UCSD-AML1 (cell line): ENCODE measurements around the gene MAP3K9.
"Not testable (repeated sequence)": the region's sequence is repeated elsewhere in the genome, so short reads cannot be mapped to it uniquely, and the experiment has no call there.

Experiments used
- DNase-seq: peaks from one replicate; lab custom pipeline; 2025; ENCODE audit not compliant: unreplicated experiment; lab: John Stamatoyannopoulos, UW

The MAP3K9 gene

GRCh38 chr14:70726651-70727375, 82.5 kb downstream of the MAP3K9 start:
- DNase-seq, result no peak

- no peak for DNase-seq
Observed at GRCh38 chr14:70724944-70725343, 84.4 kb downstream of the MAP3K9 start.

- DNase-seq, result no peak
Observed at GRCh38 chr14:70724110-70724509, 85.2 kb downstream of the MAP3K9 start.

DNA sequence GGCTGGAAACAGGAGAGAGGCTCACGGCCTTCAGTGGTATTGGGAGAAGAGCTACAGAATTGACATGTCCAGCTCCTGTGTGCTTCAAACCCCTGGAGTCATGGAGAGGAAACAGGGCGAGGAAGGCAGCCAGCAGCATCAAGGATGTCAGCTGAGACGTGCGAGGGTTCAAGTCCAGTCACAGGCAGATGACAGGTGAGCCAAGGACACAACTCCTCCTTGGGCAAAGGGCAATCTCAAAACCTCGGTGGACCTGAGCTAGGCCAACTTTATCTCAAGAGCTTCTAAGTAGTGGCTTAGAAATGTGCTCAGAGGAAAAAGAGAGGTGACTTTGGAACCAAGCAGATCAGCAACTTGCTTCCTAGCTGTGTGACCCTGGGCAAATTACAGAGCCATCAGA, 86.0 kb downstream of the MAP3K9 start:
- no peak for DNase-seq

GRCh38 chr14:70722418-70722817, 86.9 kb downstream of the MAP3K9 start:
- DNase-seq, result no peak

DNA sequence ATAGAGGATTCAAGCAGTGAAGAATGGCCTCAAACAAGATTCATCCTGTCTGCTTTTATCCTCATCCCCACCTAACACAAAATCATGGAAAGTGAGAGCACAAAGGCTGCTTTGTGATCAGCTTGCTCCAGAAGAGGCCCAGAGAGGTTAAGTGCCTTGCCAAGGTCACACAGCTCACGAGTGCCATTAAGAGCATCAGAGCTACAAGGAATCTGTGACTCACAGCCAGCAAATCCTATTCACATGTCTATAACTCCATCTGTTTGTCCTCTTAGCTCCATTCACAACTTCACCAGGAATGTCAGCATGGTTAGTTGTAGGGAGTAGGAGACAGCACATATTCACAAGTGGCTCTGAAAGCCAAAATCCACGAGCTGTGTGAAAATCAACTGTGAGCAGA, 87.8 kb downstream of the MAP3K9 start:
- no peak for DNase-seq

DNA sequence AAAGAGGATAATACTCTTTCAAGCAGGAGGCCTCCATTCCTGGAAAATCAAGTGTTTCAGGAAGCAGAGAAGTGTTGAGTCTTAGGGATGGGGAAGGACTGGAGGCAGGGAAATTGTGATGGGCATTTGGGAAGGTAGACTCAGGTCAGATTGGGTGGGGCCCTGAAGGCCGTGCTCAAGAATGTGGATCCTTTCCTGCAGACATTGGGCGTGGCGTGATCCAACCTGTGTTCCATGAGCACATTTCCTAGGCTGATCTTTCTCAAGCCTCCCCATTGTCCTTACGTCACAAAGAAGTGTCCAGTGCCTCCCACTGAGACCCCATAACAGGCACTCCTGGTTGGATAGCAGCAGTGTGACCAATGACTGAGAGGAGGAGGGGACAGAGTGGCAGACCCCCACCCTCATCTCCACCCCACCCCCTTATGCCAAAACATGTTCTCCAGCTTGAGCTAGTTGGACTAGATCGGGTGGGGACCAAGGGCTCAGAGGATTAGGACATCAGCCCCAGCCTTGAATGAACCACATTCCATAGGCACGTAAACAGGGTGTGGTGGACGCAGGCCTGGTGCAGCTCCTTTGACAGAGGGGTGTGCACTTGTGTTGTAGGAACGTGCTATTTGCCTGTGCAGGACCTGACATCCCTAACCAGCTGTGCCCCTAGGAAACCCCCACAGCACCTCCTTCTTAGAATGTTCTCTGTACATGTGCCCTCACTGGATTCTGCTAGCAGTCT, 90.8 kb downstream of the MAP3K9 start:
- no peak for DNase-seq

- DNase-seq, result no peak
Observed at GRCh38 chr14:70716958-70717357, 92.4 kb downstream of the MAP3K9 start.

GRCh38 chr14:70716483-70716882, 92.8 kb downstream of the MAP3K9 start:
- no peak for DNase-seq

DNA sequence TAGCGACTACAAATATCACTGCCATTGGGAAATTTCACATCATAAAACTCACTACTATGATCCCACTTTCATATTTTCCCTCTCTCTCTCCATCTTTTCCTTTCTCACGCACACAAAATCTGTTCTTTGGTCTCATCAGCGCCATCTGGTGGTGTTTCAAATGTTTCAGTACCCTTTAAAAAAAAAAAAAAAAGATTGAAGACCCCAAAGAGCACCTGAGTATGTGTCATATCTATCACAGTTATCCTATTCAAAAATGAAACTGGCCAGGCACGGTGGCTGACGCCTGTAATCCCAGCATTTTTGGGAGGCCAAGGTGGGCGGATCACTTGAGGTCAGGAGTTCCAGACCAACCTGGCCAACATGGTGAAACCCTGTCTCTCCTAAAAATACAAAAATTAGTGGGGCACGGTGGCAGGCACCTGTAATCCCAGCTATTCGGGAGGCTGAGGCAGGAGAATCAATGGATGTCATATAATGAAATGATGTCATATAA, 95.2 kb downstream of the MAP3K9 start:
- no peak for DNase-seq

DNA sequence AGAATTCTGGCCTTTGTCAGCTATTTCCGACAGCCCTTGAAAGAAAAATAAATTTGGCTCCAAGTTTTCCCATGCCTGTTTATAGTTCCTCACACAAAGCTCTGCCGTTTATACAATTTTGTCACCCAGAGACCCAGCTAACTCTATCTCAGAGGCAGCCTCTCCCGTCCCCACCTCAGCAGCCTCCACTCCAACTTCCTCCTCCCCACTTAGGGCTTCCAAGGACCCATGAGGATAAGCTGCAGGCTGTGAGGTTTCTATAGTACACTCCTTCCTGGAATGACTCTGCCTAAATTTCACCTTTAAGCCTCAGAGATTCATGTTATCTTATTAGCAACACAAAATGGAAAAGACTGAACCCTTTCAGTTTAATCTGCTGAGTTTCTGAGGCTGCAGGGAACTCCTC, 95.8 kb downstream of the MAP3K9 start:
- no peak for DNase-seq

DNA sequence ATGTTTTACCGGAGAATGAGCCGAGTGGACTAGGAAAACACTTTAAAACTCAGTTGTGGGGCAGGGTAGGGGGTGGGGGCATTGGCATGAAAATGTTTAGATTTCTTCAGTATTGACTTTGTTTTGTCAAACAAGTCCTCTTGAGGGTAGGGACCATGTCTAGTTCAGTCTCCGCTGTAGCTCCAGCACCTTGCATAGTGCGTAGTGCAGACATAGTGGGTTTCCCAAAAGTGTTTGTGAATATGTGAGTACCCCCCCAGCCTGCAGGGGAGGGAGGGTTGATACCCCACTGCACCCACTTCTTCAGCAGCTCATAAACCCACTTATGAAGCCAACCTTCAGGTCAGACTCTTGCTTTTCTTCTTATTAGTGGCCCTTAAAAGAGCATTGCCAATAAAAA, 96.2 kb downstream of the MAP3K9 start:
- no peak for DNase-seq

DNA sequence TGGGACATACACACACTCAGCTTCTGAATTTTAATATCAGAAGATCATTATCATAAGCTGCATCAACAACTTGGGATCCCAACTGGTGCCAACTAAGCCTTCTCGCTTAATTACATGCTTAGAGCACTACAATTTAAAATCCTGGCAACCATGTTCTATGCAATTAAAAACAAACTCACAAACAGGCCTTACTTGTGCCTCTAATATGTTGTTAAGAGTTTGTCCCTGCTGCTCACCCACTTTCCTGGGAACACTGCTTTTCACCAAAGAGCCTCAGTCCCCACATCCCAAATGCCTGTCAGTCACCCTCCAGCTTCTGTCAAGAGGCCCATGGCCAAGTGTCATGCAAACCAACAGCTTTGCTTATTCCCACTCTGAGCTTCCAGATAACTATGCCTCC, 97.9 kb downstream of the MAP3K9 start:
- no peak for DNase-seq

GRCh38 chr14:70709726-70710382, 99.5 kb downstream of the MAP3K9 start:
- no peak for DNase-seq

DNA sequence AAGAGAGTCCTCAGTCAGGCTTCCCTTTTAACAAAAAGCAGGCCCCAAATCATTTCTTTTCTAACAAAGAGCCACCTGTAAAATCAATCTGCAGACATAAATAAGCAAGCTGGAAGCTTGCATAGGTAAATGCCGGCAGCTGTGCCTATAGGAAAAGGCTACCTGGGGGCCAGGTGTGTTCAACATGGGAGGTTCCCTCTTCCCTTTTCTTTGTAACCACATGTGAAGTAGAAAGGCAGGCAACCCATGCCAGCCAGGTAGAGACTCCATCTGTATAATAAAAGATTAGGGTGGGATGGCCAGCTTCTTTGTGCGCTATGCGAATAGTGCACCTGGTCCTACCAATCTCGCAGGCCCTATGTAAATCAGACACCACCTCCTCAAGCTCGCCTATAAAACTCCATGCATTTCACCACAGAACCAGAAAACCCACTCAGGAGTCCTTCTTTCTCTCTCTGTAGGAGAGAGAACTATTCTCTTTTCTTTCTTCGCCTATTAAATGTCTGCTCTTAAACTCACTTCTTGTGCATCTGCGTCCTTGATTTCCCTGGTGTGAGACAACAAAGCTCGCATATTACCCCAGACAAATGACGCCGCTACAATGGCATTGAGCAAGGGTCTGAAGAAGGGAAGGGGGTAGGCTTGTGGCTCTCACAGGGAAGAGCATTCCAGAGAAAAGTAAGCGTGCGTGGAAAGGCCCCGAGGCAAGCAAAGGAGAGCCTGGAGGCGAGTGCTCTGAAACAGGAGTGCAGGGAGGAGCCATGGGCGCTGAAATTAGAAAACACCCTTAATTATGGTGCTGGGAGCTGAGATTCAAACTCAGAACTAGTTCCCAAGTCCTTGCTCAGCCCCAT, 100.4 kb downstream of the MAP3K9 start:
- no peak for DNase-seq

DNA sequence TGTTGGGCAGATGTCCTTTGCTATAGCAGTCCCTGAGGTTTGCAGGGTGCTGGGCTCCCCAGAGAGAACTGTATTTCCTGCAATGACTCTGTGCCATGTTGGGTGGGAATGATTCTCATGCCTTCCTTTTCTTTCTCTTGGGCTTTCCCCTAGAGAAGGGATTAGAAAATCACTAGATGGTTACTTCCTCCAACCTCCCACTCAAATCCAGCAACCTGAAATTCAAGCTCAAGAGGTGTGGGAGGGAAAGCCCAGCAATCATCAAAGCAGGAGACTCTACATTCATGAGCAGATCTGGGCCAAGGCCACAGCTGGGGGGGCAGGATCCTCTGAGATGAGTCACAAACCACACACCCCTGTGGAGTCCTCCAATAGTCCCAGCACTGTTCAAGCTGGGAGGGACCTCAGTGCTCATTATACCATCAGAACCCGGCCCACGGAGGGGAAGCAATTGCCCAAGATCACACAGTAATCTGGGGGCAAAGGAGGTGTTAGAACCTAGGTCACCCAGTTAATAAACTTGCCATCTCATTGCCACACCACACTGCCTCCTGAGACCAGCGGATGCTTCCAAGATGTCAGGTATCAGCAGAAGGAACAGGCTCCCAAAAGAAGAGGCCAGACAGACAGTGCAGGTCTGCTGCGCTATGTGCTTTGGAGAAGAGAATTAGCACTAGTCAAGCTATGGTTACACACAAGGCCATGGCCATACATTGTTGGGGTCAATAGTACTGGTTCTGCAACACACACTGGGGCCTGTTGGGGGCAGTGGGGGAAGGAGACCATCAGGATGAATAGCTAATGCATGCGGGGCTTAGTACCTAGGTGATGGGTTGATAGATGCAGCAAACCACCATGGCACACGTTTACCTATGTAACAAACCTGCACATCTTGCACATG, 101.9 kb downstream of the MAP3K9 start:
- no peak for DNase-seq

DNA sequence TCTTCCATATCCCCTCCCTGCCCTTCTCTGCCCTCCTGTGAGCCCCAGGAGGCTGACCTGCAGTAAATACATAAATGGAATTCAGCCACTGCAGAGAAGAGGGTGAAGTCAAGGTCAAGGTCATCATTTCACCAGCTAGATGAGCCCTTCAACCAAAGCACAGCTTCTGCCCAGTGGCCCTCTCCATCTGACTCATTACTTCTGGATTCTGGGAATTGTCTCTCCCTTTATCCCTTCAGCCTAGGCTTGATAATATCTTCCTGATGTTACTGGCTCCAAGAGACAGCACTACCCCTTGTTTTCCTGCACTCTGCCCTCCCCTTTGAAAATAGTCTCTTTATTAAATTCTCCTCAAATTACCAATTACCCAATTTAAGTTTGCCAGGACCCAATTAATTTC, 103.1 kb downstream of the MAP3K9 start:
- no peak for DNase-seq

DNA sequence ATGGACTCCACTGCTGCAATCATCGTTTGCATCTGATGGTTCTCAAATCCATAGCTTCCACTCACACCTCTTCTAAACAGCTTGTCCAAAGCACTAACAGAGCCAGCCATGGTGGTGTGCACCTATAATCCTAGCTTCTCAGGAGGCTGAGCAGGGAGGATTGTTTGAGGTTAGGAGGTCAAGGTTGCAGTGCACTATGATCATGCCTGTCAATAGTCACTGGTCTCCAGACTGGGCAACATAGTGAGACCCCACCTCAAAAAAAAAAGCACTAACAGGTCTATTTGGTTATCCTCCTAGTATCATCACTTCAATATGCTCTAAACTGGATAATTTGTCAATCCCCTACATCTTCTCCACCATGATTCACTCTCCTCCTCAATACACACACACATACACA, 104.4 kb downstream of the MAP3K9 start:
- DNase-seq, result no peak

- DNase-seq, result not testable (repeated sequence)
Observed at GRCh38 chr14:70703621-70704168, 105.6 kb downstream of the MAP3K9 start.

GRCh38 chr14:70702161-70702560, 107.2 kb downstream of the MAP3K9 start:
- no peak for DNase-seq
